CD14-positive monocyte (primary cell): ENCODE results near the gene RAB5A. TPM values are rescaled to one million over a fixed set of nuclear protein-coding genes. Genes with fewer than 3 reads are reported as not detected.

ENCODE experiments used
- DNase-seq, 3 donors: peaks; one replicate each; pipeline ENCODE4 v3.0.0-alpha.2; 2011 to 2022
- H2AFZ ChIP-seq: 2 replicates; pipeline ENCODE4 v1.6.0; 2012; ENCODE audit warnings: mild to moderate bottlenecking, low read depth, low read length, inconsistent platforms; ENCODE audit not compliant: insufficient read depth, poor library complexity, severe bottlenecking
- H3K27ac ChIP-seq, 2 donors: 1 replicate in 1 of 2; 2 replicates in 1 of 2; pipeline ENCODE4 v1.5.1; 2012 to 2013; ENCODE audit warnings: low read length in 2 of 2, control low read depth in 1 of 2, inconsistent platforms in 1 of 2, low read depth in 1 of 2, mild to moderate bottlenecking in 1 of 2
- H3K27me3 ChIP-seq, 2 donors: one replicate each; pipeline versions ENCODE4 v1.6.0 to v1.6.1; 2011 to 2013; ENCODE audit warnings: low read length in 2 of 2; ENCODE audit not compliant: control insufficient read depth in 2 of 2, insufficient read depth in 2 of 2
- H3K36me3 ChIP-seq, 2 donors: replicated peaks in 1 of 2; 1 replicate in 1 of 2; 2 replicates in 1 of 2; pipeline versions ENCODE4 v1.5.1 to v1.6.1; 2012 to 2013; ENCODE audit warnings: low read length in 2 of 2, control low read depth in 1 of 2, inconsistent platforms in 1 of 2, mild to moderate bottlenecking in 1 of 2; ENCODE audit not compliant: insufficient read depth in 2 of 2, control insufficient read depth in 1 of 2
- H3K4me1 ChIP-seq, 2 donors: 1 replicate in 1 of 2; 2 replicates in 1 of 2; pipeline versions ENCODE4 v1.5.1 to v1.6.1; 2012 to 2013; ENCODE audit warnings: low read length in 2 of 2, control low read depth in 1 of 2, inconsistent platforms in 1 of 2, mild to moderate bottlenecking in 1 of 2, moderate library complexity in 1 of 2; ENCODE audit not compliant: insufficient read depth in 2 of 2, control insufficient read depth in 1 of 2
- H3K4me2 ChIP-seq: replicated peaks from 2 replicates; pipeline ENCODE3; 2012; ENCODE audit warnings: low read length, moderate library complexity, mild to moderate bottlenecking; ENCODE audit not compliant: poor library complexity, severe bottlenecking; ENCODE audit errors: extremely low read depth
- H3K4me3 ChIP-seq, 3 experiments: fragments of 200-600 bp in 1 of 3; sonication (generic) in 1 of 3; replicated peaks in 1 of 3; 1 replicate in 2 of 3; 2 replicates in 1 of 3; pipeline ENCODE4 v1.5.1; 2011 to 2013; ENCODE audit warnings: low read length in 3 of 3, mild to moderate bottlenecking in 3 of 3, control low read depth in 2 of 3, low read depth in 2 of 3, inconsistent platforms in 1 of 3, moderate library complexity in 1 of 3
- H3K79me2 ChIP-seq: 2 replicates; pipeline ENCODE4 v1.6.0; 2012; ENCODE audit warnings: mild to moderate bottlenecking, control low read depth, inconsistent platforms, low read length, moderate library complexity; ENCODE audit not compliant: insufficient read depth
- H3K9ac ChIP-seq: 2 replicates; pipeline ENCODE4 v1.6.0; 2017; ENCODE audit warnings: low read length, mild to moderate bottlenecking; ENCODE audit not compliant: insufficient read depth, poor library complexity, severe bottlenecking
- H3K9me3 ChIP-seq, 2 donors: replicated peaks in 1 of 2; 1 replicate in 1 of 2; 2 replicates in 1 of 2; pipeline versions ENCODE4 v1.5.1 to v1.6.1; 2012 to 2013; ENCODE audit warnings: low read length in 2 of 2, control low read depth in 1 of 2; ENCODE audit not compliant: control insufficient read depth in 1 of 2, insufficient read depth in 1 of 2
- H4K20me1 ChIP-seq: 2 replicates; pipeline ENCODE4 v1.6.0; 2012; ENCODE audit warnings: mild to moderate bottlenecking, low read length, control low read depth, moderate library complexity; ENCODE audit not compliant: insufficient read depth
- H3K27ac Mint-ChIP-seq, 7 donors: one replicate each; pipeline ENCODE4 v1.8.0; 2020; ENCODE audit warnings: mild to moderate bottlenecking in 7 of 7, mixed read lengths in 7 of 7, moderate library complexity in 6 of 7, inconsistent platforms in 2 of 7
- H3K27me3 Mint-ChIP-seq, 3 donors: one replicate each; pipeline ENCODE4 v1.8.0; 2021 to 2022; ENCODE audit warnings: low read depth in 3 of 3, mild to moderate bottlenecking in 3 of 3, mixed read lengths in 3 of 3, moderate library complexity in 3 of 3, inconsistent platforms in 1 of 3
- H3K36me3 Mint-ChIP-seq, 2 donors: one replicate each; pipeline ENCODE4 v1.8.0; 2020; ENCODE audit warnings: mixed read lengths in 2 of 2, inconsistent platforms in 1 of 2, mild to moderate bottlenecking in 1 of 2
- H3K4me1 Mint-ChIP-seq: one replicate; pipeline ENCODE4 v1.8.0; 2020; ENCODE audit warnings: mild to moderate bottlenecking, mixed read lengths
- H3K4me3 Mint-ChIP-seq, 2 donors: one replicate each; pipeline ENCODE4 v1.8.0; 2020; ENCODE audit warnings: mild to moderate bottlenecking in 2 of 2, mixed read lengths in 2 of 2, moderate library complexity in 1 of 2
- H3K9me3 Mint-ChIP-seq, 7 donors: one replicate each; pipeline ENCODE4 v1.8.0; 2020 to 2022; ENCODE audit warnings: mixed read lengths in 7 of 7, mild to moderate bottlenecking in 6 of 7, moderate library complexity in 6 of 7, inconsistent platforms in 2 of 7
- CTCF ChIP-seq: fragments of 200-600 bp; IDR thresholded peaks from one replicate; pipeline ENCODE4 v1.8.0; 2022; ENCODE audit warnings: antibody characterized with exemption, mild to moderate bottlenecking
- WGBS: methylation state at CpG from one replicate; pipeline ENCODE4 v1.1.5; 2013; ENCODE audit warnings: missing lambda C conversion rate; ENCODE audit not compliant: insufficient coverage; 5-methylcytosine and 5-hydroxymethylcytosine counted together
- intact Hi-C, 2 donors: fragments of 100-400 bp; cut with micrococcal nuclease; formaldehyde crosslinking; loops; one replicate each; pipeline versions ENCODE4 v1.15.0 to v1.15.1; 2023
- polyA plus RNA-seq, 3 donors: library from polyadenylated mRNA; depleted of rRNA in 1 of 3; unstranded in 2 of 3; stranded (reverse) in 1 of 3; fragments of 300-500 nt in 2 of 3; fragments of >200 nt in 1 of 3; fragmentation: Illumina TruSeq in 2 of 3; gene quantifications; 1 replicate in 2 of 3; 2 replicates in 1 of 3; pipeline ENCODE4 v1.2.3, GENCODE V29; 2012 to 2021

The RAB5A gene
- polyA plus RNA-seq, 3 donors: 25.7 to 60.2 (median 33.8) TPM

DNA sequence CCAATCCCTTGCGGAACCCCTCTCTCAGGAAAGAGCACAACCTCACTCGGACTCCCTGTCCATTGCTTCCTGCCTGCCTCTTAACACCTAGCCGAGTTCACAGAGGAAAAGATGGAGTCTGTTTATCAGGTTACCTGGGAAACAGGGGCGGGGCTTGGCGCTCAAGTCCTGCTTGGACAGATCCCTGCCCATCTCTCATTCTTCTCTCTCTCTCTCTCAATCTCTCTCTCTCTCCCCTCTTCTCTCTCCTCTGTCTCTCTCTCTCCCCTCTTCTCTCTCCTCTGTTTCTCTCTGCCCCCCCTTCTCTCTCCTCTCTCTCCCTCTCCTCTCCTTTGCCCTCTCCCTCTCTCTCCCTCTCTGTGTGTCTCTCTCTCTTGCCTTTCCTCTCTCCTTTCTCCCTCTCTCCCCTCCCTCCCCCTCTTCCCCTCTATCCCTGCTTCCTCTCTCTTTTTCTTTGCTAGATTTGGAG, 12.8 kb upstream of the RAB5A start, which contains the start of gene EFHB:
Gene EFHB, minus strand, starts transcription at position 120 of the 469 bp plus-strand sequence. CDS start 199 bp downstream, outside the sequence.
- Histone ChIP-seq H4K20me1 (no peaks in the 10 kb centered on the region), H3K27ac (no peak within 1 kb of the TSS), H3K4me3 (no peak within 1 kb of the TSS), H3K4me1 (peaks cover 25 to 27% of the 10 kb centered on the region in 2 donors), H3K9me3 (no peaks in the 10 kb centered on the region), H2AFZ (no peak within 1 kb of the TSS), H3K36me3 (no peaks in the 10 kb centered on the region), H3K4me2 (no peak within 1 kb of the TSS), H3K9ac (no peak within 1 kb of the TSS), H3K27me3 (peaks cover 9 to 14% of the 10 kb centered on the region in 2 donors), H3K79me2 (no peaks in the 10 kb centered on the region)
- H3K27me3 Mint-ChIP-seq: peaks cover 13 to 37% (median 16%) of the 10 kb centered on the region in 3 donors
- H3K9me3 Mint-ChIP-seq: peaks cover 0 to 5% (median 0%) of the 10 kb centered on the region in 7 donors
- intact Hi-C loops: no loop called here
- H3K27ac Mint-ChIP-seq: peak within 1 kb of the TSS in 4 of 7 donors; percentile 11 to 67 (median 40)
- H3K4me1 Mint-ChIP-seq: peaks cover 32% of the 10 kb centered on the region
- DNase-seq: peak; percentile 6 to 40 (median 10)
- 53% methylated on average over 2 of the region's 5 CpGs for WGBS
- peak within 1 kb of the TSS in 1 of 2 donors; percentile 73 for H3K4me3 Mint-ChIP-seq
- no peak for TF ChIP-seq CTCF
- H3K36me3 Mint-ChIP-seq: peaks cover 0 to 5% of the 10 kb centered on the region in 2 donors

GRCh38 chr3:19937459-19938294, 9.2 kb upstream of the RAB5A start:
- intact Hi-C loops: no loop called here
- no peak overlapping the region for H3K4me2 ChIP-seq
- peaks cover 10% of the 10 kb centered on the region for H3K4me1 Mint-ChIP-seq

More at GRCh38 chr3:19937459-19938294, 9.2 kb upstream of the RAB5A start:
- H3K27ac Mint-ChIP-seq: peak overlapping the region in 1 of 7 donors; percentile 4
- no peaks in the 10 kb centered on the region for H3K36me3 ChIP-seq
- H3K36me3 Mint-ChIP-seq: peaks cover 0 to 5% of the 10 kb centered on the region in 2 donors
- H3K4me3 Mint-ChIP-seq: no peak overlapping the region
- no peak overlapping the region for H2AFZ ChIP-seq
- 40% methylated on average over 1 of the region's 7 CpGs for WGBS
- no peak overlapping the region for H3K9ac ChIP-seq
- no peak overlapping the region for H3K27ac ChIP-seq
- H3K4me3 ChIP-seq: no peak overlapping the region
- H3K27me3 Mint-ChIP-seq: peaks cover 15 to 37% (median 16%) of the 10 kb centered on the region in 3 donors
- H3K27me3 ChIP-seq: peaks cover 9 to 14% of the 10 kb centered on the region in 2 donors
- H3K9me3 ChIP-seq: no peaks in the 10 kb centered on the region
- DNase-seq: no peak
- peaks cover 0 to 5% (median 0%) of the 10 kb centered on the region in 7 donors for H3K9me3 Mint-ChIP-seq
- no peaks in the 10 kb centered on the region for H4K20me1 ChIP-seq
- peaks cover 2% of the 10 kb centered on the region in 2 donors for H3K4me1 ChIP-seq
- no peaks in the 10 kb centered on the region for H3K79me2 ChIP-seq
- TF ChIP-seq CTCF: no peak
